Activated naive CD8-positive, alpha-beta T cell (primary cell): ENCODE results near the gene RBP3.

Source experiments
- H3K27ac Mint-ChIP-seq: one replicate; pipeline ENCODE4 v1.8.0; 2021; ENCODE audit warnings: mixed read lengths
- H3K27me3 Mint-ChIP-seq: one replicate; pipeline ENCODE4 v1.8.0; 2021; ENCODE audit warnings: mixed read lengths
- H3K36me3 Mint-ChIP-seq: one replicate; pipeline ENCODE4 v1.8.0; 2021; ENCODE audit warnings: mixed read lengths
- H3K4me1 Mint-ChIP-seq: one replicate; pipeline ENCODE4 v1.8.0; 2021; ENCODE audit warnings: low read depth, mixed read lengths
- H3K4me3 Mint-ChIP-seq: one replicate; pipeline ENCODE4 v1.8.0; 2021; ENCODE audit warnings: mild to moderate bottlenecking, mixed read lengths
- H3K9me3 Mint-ChIP-seq: one replicate; pipeline ENCODE4 v1.8.0; 2021; ENCODE audit warnings: low read depth, mixed read lengths

Gene RBP3

GRCh38 chr10:47401210-47401609 lies 53.0 kb downstream of the RBP3 start:
- Mint-ChIP-seq H3K9me3 (no peaks in the 10 kb centered on the region), H3K4me3 (no peak overlapping the region), H3K27me3 (peaks cover 14% of the 10 kb centered on the region), H3K4me1 (no peaks in the 10 kb centered on the region), H3K36me3 (no peaks in the 10 kb centered on the region), H3K27ac (no peak overlapping the region)

DNA sequence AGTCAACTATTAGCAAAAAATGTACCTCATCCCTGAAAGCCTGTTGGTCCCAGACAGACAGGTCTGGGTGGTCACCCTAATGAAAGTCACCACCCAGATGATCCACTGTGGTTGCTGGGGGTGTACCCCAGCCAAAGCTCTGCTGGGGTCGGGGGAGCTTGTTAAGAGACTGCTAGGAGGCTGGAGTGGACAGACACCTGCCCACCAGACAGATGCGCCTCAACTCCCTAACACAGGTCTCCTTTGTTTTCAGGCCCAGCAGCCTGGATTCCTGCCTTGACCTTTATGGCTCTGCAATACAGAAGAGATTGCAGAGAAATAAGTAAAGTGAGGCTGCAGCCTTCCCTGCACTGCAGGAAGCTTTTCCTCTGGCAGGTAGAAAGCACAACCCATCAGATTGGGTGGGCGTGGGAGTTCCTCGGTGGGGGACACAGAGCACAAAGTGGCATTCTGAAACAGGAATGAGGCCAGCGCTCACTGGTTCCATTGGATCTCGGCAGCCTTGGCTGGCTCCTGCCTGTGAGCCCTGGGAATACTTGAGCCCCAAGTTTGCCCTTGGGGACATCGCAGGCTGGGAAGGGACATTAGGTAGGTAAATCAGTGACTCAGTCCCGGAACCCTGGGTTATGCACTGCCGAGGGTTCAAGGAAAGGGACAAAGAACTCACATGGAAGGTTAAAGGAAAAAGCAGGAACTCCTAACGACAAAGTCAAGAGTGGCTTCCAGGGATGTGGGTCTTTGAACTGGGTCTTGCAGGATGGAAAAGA lies 53.9 kb downstream of the RBP3 start:
- no peaks in the 10 kb centered on the region for H3K9me3 Mint-ChIP-seq
- H3K4me1 Mint-ChIP-seq = no peaks in the 10 kb centered on the region
- H3K27me3 Mint-ChIP-seq = peaks cover 10% of the 10 kb centered on the region
- no peak overlapping the region for H3K4me3 Mint-ChIP-seq
- H3K36me3 Mint-ChIP-seq = no peaks in the 10 kb centered on the region
- no peak overlapping the region for H3K27ac Mint-ChIP-seq

- Mint-ChIP-seq H3K4me1 (no peaks in the 10 kb centered on the region), H3K4me3 (no peak overlapping the region), H3K27me3 (peaks cover 10% of the 10 kb centered on the region), H3K27ac (no peak overlapping the region), H3K36me3 (no peaks in the 10 kb centered on the region), H3K9me3 (no peaks in the 10 kb centered on the region)
Observed at GRCh38 chr10:47402641-47403301, 54.6 kb downstream of the RBP3 start.

DNA sequence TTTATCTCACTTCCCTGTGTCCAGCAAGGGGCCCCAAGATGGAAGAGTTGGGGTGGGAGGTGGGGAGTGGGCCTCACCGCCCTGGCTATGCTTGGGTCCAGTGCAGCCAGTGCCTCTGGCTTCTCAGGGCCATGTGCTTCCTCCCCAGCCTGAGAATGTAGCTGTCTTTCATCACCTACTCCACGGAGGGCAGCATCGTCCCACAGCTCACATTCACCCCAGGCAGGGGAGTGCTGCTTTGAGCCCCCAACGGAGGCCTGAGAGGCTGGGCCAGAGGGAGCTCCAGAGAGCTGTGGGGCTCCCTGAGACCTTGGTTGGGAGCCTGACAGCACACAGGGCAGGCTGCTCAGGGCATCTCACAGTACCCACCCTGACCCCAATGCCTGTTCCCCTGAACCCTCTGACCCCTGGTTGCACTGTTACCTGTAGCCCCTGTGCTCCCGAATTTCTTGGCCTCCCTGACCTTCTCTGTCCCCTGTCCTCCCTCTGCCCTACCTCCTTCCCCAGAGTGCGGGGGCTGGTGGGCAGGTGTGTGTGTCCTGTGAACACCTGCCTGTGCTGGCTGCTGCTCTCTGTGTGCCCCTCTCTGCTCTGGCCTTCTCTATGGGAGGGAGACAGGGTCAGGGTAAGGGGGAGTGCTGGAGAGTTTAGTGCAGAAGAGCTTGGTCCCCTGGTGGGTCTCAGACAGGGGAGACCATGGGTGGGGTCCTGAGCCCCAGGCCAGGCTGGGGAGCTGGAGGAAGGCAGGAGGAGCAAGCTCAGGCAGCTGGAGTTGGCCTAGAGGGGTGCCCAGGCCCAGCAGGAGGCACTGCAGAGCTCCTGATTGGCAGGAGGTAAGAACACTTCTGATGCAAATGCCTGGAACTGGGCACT lies 55.5 kb downstream of the RBP3 start:
- H3K27me3 Mint-ChIP-seq = peaks cover 5% of the 10 kb centered on the region
- no peak overlapping the region for H3K4me3 Mint-ChIP-seq
- H3K36me3 Mint-ChIP-seq = no peaks in the 10 kb centered on the region
- no peaks in the 10 kb centered on the region for H3K9me3 Mint-ChIP-seq
- H3K27ac Mint-ChIP-seq = no peak overlapping the region
- no peaks in the 10 kb centered on the region for H3K4me1 Mint-ChIP-seq

DNA sequence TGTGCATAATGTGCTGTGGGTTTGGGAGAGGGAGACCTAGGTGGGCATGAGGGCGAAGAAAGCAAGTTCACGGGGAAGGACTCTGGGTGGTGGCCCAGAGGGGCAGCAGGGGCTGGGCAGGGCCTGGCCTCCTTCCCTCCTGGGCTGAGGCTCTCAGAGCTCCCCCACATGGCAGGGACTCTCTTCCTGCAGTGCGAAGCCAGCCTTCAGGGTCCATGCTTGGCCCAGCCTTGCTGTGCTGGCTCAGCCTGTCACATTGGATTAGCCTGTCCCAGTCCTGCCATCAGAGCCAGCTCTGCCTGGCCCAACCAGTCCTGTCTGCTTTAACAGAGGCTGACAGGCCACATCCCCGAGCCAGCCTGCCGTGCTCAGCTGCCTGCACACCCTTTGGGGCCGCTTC lies 56.3 kb downstream of the RBP3 start:
- Mint-ChIP-seq H3K27ac (no peak overlapping the region), H3K4me3 (no peak overlapping the region), H3K27me3 (peaks cover 2% of the 10 kb centered on the region), H3K36me3 (no peaks in the 10 kb centered on the region), H3K4me1 (no peaks in the 10 kb centered on the region), H3K9me3 (no peaks in the 10 kb centered on the region)

GRCh38 chr10:47404937-47405336 lies 56.8 kb downstream of the RBP3 start:
- no peaks in the 10 kb centered on the region for H3K36me3 Mint-ChIP-seq
- H3K4me3 Mint-ChIP-seq = no peak overlapping the region
- peaks cover 2% of the 10 kb centered on the region for H3K27me3 Mint-ChIP-seq
- no peaks in the 10 kb centered on the region for H3K4me1 Mint-ChIP-seq
- no peaks in the 10 kb centered on the region for H3K9me3 Mint-ChIP-seq
- H3K27ac Mint-ChIP-seq = no peak overlapping the region

- Mint-ChIP-seq H3K4me3 (no peak overlapping the region), H3K9me3 (no peaks in the 10 kb centered on the region), H3K36me3 (no peaks in the 10 kb centered on the region), H3K27ac (no peak overlapping the region), H3K27me3 (peaks cover 1% of the 10 kb centered on the region), H3K4me1 (no peaks in the 10 kb centered on the region)
Observed at GRCh38 chr10:47405857-47406547, 57.8 kb downstream of the RBP3 start.

DNA sequence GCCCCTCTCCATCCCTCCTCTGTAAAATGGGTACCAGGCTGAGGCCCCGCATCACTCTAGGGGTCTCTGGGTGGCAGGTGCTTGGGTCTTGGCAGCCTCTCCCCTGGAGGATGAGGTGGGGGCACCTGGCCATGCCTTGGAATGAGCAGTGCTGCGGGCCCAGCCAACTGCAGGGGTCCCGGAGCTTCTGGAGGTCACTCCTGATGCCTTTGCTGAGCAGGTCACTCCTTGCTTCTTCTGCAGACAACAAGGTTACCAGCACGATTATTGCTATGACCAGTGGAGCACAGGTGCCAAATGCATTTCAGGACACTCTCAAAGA lies 58.3 kb downstream of the RBP3 start:
- H3K9me3 Mint-ChIP-seq = no peaks in the 10 kb centered on the region
- no peaks in the 10 kb centered on the region for H3K36me3 Mint-ChIP-seq

DNA sequence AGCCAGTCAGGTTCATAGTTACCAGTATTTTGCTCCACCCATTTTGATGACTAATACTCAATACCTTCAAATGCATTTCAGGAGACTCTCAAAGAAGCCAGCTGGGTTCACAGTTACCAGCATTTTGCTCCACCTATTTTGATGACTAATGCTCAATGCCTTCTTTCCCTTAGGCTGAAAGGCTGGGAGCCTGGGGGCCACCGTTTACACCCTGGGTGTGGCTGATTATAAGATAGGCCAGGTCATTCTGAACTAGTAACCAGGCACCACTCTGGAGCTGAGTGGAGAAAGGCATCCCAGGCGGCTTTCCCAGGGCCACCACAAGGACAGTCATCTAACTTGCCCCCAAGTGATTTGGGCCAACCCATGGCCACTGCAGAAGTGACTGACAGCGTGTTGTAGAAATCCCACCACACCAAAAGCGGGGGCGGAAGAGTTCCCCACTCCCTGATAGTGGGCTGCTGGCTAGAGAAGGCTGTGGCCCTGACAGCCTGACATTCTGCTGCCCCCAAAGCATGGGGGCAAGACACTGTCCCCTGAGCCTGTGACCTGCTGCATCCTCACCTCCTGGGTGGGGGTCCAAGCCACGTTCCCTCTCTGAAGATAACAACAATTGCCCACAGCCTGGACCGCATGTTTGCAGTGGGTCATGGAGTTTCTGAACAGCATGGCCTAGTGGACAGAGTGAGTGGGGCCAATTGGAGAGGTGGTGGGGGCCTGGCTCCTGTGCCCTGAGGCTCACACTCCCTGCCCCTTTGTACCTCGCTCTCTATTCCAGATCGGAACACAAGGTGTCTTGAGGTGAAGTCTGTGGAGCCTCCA lies 58.9 kb downstream of the RBP3 start:
- Mint-ChIP-seq H3K27ac (no peak overlapping the region), H3K4me1 (no peaks in the 10 kb centered on the region), H3K27me3 (no peaks in the 10 kb centered on the region), H3K36me3 (no peaks in the 10 kb centered on the region), H3K4me3 (no peak overlapping the region), H3K9me3 (no peaks in the 10 kb centered on the region)

More for the DNA sequence above, 58.3 kb downstream of the RBP3 start:
- H3K4me1 Mint-ChIP-seq = no peaks in the 10 kb centered on the region
- H3K4me3 Mint-ChIP-seq = no peak overlapping the region
- H3K27me3 Mint-ChIP-seq = no peaks in the 10 kb centered on the region
- H3K27ac Mint-ChIP-seq = no peak overlapping the region
